Left hindlimb (tissue), 1 donor: ENCODE data around the gene KRT13.

Experiments used
- DNase-seq: peaks from one replicate; pipeline ENCODE4 v3.0.0-alpha.2; 2018

KRT13 gene

DNA sequence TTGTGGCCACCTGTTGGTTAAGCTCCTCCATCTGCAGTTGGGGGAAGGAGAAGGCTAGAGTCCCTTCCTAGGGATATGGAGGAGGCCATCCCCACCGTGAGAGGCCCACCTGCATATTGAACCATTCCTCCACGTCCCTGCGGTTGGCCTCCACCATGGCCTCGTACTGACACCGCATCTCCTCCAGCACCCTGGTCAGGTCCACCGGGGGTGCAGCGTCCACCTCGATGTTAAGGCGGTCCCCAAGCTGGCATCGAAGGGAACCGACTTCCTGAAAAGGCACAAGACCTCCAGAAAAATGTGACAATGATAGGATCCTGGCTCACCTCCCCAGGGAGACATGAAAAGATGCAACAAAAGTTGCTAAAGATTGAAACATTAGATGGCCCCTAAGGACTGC is 41.2 kb downstream of the KRT13 start:
- DNase-seq: no peak

DNA sequence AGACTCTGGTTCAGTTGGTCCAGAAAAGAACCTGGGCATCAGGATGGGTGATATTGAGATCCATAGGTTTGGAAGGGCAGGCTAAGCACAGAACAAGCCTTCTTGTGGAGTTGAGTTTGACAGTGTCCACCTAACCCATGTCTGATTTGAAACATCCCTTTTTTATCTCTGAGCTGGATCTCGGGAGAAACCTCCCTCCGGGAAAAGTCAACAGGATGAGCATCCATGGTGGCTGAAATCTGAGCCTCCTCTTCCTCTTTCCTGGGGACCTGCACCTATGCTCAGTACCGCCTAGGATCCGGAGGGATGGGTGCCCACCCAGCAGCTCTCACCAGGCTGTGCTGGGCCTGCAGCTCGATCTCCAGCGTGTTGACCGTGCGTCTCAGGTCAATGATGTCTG is 41.7 kb downstream of the KRT13 start:
- DNase-seq: no peak

DNA sequence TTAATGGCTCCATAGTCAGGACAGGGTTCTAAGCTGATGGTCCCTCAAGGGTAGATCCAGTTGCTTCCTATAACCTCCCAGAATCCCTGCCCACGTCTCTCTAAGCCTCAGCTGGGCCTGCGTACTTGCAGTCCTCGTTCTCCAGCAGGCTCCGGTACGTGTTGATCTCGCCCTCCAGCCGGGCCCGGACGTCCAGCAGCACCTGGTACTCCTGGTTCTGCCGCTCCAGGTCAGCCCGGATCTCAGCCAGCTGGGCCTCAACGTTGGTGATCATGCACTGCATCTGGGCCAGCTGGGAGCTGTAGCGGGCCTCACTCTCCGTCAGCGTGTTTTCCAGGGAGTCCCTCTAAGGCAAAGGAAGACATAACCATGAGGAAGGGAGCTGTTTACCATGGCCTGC is 42.7 kb downstream of the KRT13 start:
- no peak for DNase-seq

DNA sequence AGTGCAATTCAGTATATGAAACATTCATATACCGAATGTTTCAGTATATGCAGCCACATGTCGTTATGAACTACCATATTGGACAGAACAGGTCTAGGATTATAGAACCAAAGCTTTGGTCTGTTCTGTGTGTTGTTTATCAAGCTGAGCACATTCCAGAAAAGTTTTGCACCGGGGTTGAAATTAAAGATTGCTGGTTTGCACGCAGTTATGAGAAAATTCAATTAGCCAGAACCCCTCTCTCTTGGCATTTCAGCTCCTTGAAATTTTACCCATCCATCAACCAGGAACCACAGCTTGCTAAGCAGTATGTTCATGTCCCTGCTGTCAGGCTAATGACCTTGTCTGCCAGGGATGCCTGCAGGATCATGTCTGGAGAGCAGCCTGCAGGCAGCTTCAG is 47.7 kb downstream of the KRT13 start:
- DNase-seq: no peak

DNA sequence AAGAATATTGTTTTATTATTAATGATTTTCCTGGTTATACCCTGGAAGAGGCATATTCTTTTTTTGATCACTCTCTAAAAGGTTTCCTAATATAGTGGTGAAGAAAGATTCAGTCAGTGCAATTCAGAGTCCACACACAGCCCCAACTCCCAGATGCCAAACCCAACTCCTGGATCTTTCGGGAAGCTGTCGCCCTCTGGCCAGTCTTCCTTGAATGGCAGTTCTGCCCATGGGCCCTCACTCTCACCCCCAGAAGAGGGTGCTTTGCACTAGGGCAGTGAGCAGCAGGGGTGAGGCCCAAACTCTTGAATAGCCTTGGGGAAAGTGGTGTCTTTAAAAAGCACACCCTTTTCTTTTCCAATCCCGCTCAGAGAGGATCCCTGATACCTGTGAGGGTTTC is 49.2 kb downstream of the KRT13 start:
- DNase-seq: no peak

DNA sequence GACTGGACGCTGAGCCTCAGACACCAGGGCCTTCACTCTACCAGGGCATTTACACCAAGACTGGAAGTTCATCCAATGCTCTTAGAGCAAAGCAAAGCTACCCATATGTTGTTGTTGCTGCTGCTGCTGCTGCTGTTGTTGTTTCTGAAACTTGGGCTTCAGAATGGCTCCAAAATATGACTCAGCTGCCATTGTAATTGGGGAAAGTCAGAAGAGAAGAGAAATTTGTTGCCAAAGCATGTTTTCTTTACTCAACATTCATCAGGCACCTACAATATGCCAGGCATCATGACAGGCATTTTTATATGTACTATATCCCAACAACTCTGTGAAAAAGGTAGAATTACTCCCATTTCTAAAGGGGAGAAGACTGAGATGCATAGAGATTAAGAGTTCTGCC is 50.2 kb downstream of the KRT13 start:
- DNase-seq: no peak

DNA sequence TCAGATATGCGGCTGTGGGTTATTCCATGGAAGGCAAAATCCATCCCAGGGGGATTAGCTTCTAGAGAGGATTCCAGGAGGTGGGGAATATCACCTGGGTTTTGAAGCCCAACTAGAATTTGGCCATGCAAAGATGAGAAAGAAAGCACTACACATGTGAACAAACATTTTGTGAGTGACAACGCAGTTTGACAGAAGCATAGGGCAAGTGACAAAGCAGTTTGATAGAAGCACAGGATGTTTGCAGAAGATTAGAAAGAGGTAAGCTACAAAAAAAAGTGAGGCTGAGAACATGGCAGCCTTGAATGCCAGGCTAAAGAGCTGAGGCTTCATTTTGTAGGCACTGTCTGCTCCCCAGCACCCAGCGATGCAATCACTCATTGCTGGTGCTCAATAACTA is 52.3 kb downstream of the KRT13 start:
- no peak for DNase-seq

DNA sequence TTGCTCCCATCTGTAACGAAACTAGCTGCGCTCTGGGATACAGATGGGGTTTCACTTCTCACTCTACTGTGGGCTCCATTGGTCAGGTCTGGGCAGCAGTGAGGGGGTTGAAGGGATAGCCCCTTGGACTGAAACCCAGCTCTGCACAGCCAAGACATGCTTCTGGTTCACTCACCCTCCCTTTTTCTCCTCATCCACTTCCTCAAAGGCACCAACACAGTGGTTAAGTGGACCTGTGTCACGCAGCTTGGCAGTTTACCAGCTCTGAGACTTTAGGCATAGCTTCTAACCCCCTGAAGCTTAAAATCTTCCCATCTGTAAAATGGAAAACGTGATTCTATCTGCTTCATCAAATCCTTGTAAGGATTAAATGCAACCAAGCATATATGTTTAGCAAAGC is 53.1 kb downstream of the KRT13 start:
- DNase-seq: no peak

DNA sequence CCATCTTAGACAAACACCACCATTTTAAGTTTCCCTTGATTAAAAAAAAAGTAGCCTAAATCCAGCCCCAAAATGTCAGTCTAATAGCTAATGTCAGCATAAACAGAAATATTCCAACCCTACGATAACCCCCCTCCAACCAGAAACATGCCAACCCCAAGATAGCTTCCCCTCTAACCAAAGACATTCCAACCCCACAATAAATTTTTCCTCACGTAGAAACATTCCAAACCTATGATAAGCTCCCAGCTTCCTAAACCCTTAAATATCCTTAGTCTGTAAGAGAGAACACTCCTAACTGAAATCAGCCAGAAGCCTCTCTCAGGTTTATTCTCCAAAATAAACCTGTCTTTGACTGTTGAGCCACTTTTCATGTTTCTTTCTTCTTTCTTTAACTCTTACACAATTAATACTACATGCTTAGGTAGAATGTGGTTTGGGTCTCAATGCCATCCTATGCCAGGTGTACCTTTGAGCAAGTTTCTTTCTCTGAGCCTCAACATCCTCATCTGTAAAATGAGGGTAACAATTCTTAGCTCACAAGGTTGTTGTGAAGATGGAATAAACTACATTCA is 54.2 kb downstream of the KRT13 start:
- no peak for DNase-seq
